BE2C (cell line): ENCODE data around the gene ZFAND2B.

Experiments used
- DNase-seq: peaks from one replicate; pipeline ENCODE4 v3.0.0-alpha.2; 2020
- H3K27me3 ChIP-seq: fragments of 250-450 bp; sonication (Bioruptor Pico); 2 replicates; pipeline ENCODE4 v1.5.1; 2020; ENCODE audit warnings: mild to moderate bottlenecking
- H3K36me3 ChIP-seq: fragments of 250-450 bp; sonication (Bioruptor Pico); 2 replicates; pipeline ENCODE4 v1.5.1; 2020; ENCODE audit warnings: mild to moderate bottlenecking
- H3K4me1 ChIP-seq: fragments of 250-450 bp; sonication (Bioruptor Pico); 2 replicates; pipeline ENCODE4 v1.5.1; 2020
- H3K4me3 ChIP-seq: 2 replicates; pipeline ENCODE4 v1.5.1; 2011; ENCODE audit warnings: low read depth, low read length
- H3K9me3 ChIP-seq: fragments of 250-450 bp; sonication (Bioruptor Pico); 2 replicates; pipeline ENCODE4 v1.5.1; 2020
- TF ChIP-seq, protein P1 (sequence below): IDR thresholded peaks from 2 replicates; pipeline ENCODE4 v1.5.1; 2012; ENCODE audit warnings: mild to moderate bottlenecking, low read depth, low read length

The ZFAND2B gene

DNA sequence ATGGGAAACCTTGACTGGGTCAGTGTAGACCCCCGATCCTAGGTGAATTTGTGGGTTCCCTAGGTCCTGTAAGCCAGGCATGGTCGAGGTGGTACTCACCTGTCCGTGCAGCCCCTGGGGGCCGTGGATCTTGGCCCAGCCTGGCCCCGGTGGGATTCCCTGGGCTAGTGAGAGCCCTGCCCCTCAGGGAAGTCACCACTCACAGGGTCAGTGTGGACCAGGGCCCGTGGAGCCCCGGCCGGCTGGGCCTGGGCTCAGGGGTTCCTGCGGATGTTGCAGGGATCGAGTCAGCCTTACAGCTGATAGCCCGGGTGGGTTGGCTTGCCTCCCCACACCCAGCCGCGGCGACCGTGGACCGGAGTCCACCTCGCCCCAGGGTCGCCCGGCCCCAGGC lies 22.3 kb downstream of the ZFAND2B start:
- Histone ChIP-seq H3K4me3 (peak overlapping the region; percentile 74), H3K4me1 (peaks cover 7% of the 10 kb centered on the region), H3K27me3 (no peaks in the 10 kb centered on the region), H3K9me3 (no peaks in the 10 kb centered on the region), H3K36me3 (peaks cover 33% of the 10 kb centered on the region)
- DNase-seq, result no peak
- TF ChIP-seq, protein P1, sequence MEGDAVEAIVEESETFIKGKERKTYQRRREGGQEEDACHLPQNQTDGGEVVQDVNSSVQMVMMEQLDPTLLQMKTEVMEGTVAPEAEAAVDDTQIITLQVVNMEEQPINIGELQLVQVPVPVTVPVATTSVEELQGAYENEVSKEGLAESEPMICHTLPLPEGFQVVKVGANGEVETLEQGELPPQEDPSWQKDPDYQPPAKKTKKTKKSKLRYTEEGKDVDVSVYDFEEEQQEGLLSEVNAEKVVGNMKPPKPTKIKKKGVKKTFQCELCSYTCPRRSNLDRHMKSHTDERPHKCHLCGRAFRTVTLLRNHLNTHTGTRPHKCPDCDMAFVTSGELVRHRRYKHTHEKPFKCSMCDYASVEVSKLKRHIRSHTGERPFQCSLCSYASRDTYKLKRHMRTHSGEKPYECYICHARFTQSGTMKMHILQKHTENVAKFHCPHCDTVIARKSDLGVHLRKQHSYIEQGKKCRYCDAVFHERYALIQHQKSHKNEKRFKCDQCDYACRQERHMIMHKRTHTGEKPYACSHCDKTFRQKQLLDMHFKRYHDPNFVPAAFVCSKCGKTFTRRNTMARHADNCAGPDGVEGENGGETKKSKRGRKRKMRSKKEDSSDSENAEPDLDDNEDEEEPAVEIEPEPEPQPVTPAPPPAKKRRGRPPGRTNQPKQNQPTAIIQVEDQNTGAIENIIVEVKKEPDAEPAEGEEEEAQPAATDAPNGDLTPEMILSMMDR, result no peak

DNA sequence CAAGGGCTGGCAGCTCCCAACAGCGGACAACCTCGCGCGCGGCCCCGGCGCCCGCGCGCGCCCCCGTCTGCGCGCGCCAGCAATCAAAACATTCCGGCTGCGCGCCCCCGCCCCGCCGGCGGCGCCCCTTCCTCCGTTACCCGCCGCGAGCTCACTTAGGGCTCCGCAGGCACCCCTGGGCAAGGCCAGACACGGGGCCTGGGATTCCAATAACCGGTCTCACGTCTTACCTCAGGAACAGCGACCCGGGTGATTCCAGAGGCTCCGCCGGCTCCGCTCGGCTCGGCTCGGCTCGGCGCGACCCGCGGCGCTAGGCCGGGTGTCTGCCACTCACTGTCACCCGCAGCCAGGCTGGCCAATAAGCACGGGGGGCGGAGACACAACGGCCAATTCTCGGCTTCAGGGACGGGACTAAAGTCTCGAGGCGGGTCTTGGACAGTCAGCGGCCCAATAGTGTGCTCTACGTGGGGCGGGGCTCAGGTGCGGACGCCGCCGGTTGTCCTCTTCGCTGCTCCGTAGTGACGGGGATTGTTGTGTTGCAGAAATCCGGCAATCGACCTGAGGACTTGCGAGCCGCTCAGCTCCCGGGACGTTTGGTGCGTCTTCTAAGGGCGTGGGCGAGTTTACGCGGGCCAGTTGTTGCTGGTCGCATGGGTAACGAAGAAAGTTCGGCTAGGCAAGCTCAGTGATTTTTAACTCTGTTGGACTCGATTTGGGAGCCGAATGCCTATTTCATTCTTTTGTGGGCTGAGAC lies 22.9 kb downstream of the ZFAND2B start, which contains the start of the genes ANKZF1 and ATG9A:
Gene ANKZF1, plus strand, starts transcription at position 502 of the 754 bp plus-strand sequence. CDS start 452 bp downstream, outside the sequence.
Gene ATG9A, minus strand, starts transcription at position 332 of the 754 bp plus-strand sequence. CDS start 1,612 bp downstream, outside the sequence.
- Histone ChIP-seq H3K4me1 (peaks cover 7% of the 10 kb centered on the region), H3K9me3 (no peaks in the 10 kb centered on the region), H3K4me3 (peak within 1 kb of the TSS; percentile 74), H3K27me3 (no peaks in the 10 kb centered on the region), H3K36me3 (peaks cover 31% of the 10 kb centered on the region)
- peak; percentile 99 for DNase-seq
- TF ChIP-seq, protein P1, result no peak

DNA sequence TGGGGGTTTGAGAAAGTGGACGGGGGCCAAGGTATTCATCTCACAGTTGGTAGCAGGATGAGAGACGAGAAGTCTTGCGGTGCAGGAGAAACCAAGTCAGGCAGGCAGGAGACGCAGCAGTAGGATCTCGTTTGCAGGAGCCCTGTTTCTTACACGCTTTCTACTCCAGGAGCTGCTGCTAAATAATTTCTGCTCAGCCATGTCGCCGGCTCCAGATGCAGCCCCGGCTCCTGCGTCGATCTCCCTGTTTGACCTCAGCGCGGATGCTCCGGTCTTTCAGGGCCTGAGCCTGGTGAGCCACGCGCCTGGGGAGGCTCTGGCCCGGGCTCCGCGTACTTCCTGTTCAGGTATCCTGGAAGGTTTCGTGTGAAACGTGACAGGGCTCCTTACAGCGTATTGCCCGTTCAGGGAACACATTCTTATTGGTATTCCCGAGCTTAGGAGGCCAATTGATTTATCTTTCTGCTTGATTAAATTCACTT lies 23.5 kb downstream of the ZFAND2B start:
- Histone ChIP-seq H3K4me1 (peaks cover 7% of the 10 kb centered on the region), H3K27me3 (no peaks in the 10 kb centered on the region), H3K4me3 (peak overlapping the region; percentile 74), H3K9me3 (no peaks in the 10 kb centered on the region), H3K36me3 (peaks cover 29% of the 10 kb centered on the region)
- TF ChIP-seq, protein P1, result no peak
- peak; percentile 50 for DNase-seq

DNA sequence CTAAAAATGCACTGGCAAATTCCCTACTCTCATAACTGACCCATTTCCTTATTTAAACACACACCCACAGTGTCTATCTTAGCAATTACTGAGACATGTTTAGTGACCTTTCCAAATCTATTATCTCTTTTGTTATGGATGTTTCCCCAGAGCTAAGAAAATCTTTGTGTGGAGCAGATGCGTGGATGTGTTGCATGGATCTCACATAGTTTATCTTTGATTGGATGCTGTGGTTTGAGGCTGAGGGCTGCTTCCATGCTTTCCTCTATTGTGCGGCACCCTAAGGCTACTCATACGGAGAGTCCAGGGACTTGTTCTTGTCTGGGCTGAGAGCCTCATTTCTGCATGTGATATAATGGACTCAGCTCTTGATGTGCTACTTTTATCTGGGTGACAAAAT lies 27.7 kb downstream of the ZFAND2B start:
- TF ChIP-seq, protein P1, result no peak
- Histone ChIP-seq H3K27me3 (no peaks in the 10 kb centered on the region), H3K9me3 (no peaks in the 10 kb centered on the region), H3K4me1 (no peaks in the 10 kb centered on the region), H3K4me3 (no peak overlapping the region), H3K36me3 (peaks cover 34% of the 10 kb centered on the region)
- no peak for DNase-seq

GRCh38 chr2:219243291-219243761 lies 36.7 kb downstream of the ZFAND2B start:
- TF ChIP-seq, protein P1, result no peak
- H3K27me3 ChIP-seq, result no peaks in the 10 kb centered on the region
- no peak overlapping the region for H3K4me3 ChIP-seq
- DNase-seq, result no peak
- no peaks in the 10 kb centered on the region for H3K9me3 ChIP-seq
- H3K4me1 ChIP-seq, result no peaks in the 10 kb centered on the region
- no peaks in the 10 kb centered on the region for H3K36me3 ChIP-seq

DNA sequence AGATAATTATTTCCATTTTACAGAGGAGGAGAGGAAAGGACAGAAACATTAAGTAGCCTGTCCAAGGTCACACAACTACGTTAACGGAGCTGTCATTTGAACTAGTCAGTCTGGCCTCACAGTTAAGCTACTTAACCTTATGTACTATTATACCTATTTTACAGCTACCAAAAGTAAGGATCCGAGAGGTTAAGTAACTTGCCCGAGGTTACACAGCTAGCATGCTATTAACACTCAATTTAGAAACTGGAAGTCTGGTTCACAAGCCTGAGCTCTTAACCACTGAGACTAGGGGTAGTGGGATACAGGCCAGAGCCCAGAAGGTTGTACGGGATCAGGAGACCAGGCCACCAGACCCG lies 38.2 kb downstream of the ZFAND2B start:
- DNase-seq, result no peak
- Histone ChIP-seq H3K4me1 (peaks cover 10% of the 10 kb centered on the region), H3K9me3 (no peaks in the 10 kb centered on the region), H3K27me3 (no peaks in the 10 kb centered on the region), H3K36me3 (no peaks in the 10 kb centered on the region), H3K4me3 (peak overlapping the region; percentile 95)
- TF ChIP-seq, protein P1, result 0 out of 2 replicates have a peak, but pooled peaks have one; percentile 14
